Middle frontal gyrus (tissue), 1 donor: ENCODE measurements around the gene CHD9NB.
A peak's percentile ranks its signal among the peaks of the same experiment; 100 is the strongest.
"Not testable (repeated sequence)": the region's sequence is repeated elsewhere in the genome, so short reads cannot be mapped to it uniquely, and the experiment has no call there.

ENCODE experiments used
- DNase-seq: peaks from one replicate; pipeline ENCODE4 v3.0.0-alpha.2; 2015; ENCODE audit warnings: low spot score; ENCODE audit errors: extremely low spot score

CHD9NB gene

DNA sequence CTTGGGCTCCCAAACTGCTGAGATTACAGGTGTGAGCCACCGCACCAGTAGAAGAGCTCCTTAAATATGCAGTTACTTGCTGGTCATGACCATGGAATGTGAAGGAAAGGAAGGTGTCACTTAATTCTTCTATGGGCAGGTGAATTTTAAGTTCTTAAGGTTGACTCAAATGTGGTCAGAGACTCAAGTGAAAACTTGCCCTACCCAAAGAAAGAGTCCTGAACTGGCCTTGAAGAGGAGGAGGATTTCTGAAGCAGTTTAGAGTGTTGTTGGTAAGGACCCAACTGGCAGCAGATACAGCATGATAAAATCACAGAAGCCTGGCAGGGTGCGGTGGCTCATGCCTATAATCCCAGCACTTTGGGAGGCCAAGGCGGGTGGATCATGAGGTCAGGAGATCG, 31.4 kb upstream of the CHD9NB start:
- DNase-seq = no peak

DNA sequence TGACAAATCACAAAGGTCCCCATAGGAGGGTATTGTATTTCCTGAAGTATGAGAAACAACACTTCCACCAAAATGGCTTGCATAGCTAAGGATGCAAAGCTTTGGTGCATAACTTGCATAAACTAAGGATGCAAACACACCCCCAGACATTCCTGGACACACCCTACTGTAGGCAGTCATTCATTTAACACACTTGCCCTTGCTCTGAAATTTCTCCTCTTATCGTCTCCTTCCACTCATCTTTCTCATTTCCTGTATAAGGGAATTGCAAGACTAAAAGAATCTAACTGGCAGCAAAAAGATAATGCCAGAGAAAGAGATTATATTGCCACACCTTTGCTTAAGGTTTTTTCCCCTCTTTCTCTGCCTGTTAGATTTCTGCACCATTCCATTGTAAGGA, 30.4 kb upstream of the CHD9NB start:
- no peak for DNase-seq

DNA sequence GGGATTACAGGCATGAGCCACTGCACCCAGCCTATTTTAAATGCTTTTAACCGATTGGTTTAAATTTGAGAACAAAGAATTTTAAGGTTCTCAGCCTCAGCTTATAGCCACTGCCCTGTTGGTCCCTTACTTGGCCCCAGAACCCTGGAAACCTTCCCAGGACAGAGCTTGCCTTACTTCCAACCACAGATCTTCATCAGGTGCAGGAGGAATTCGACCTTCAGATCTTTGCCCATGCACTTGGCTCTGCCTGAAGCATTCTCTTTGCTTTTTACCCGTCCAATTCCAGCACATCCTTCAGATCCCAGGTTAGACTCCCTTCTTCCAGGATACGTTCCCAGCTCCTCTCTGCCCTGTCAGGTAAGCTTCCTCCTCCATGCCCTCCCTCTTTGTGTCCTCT, 29.8 kb upstream of the CHD9NB start:
- DNase-seq = no peak

DNA sequence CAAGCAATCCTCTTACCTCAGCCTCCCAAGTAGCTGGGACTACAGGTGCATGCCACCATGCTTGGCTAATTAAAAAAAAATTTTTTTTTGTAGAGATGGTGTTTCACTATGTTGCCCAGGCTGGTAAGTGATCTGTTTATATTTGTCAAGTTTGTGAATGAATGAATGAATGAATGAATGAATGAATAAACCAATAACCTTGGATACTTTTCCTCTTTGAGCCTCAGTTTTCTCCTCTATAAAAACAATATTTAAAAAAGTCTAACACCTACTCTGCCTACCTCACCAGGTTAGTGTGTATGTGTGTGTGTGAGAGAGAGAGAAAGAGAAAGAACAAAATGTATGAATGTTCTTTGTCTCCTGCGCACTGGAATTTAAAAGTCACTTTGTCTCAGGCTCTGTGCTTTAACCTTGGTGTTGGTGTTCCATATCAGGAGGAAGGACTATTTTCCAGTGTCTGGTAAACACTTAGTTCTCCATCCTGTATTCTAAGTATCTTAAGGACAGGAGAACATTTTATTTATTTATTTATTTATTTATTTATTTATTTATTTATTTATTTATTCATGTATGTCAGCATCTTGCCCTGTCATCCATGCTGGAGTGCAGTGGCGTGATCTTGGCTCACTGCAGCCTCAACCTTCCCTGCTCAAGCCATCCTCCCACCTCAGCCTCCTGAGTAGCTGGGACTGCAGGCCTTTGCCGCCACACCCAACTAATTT, 29.1 kb upstream of the CHD9NB start:
- DNase-seq = no peak

DNA sequence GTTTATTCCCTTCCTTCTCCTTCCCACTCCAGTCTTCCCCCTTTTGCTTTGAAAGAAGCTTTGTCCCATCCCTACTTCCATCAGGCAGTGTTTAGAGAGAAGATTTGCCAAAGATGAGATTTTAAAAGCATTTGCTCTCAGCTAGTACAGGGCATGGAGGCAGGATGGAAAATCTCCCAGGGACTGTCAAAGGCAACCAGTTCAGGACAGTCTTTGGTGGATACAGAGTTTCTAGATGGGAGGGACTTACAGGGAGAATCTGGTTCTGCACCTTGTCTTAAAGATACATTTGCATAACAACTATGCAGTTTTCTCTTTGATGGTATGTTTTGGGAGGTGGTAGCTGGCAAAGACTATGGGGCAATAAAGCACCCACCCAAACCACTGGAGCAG, 28.3 kb upstream of the CHD9NB start:
- no peak for DNase-seq

DNA sequence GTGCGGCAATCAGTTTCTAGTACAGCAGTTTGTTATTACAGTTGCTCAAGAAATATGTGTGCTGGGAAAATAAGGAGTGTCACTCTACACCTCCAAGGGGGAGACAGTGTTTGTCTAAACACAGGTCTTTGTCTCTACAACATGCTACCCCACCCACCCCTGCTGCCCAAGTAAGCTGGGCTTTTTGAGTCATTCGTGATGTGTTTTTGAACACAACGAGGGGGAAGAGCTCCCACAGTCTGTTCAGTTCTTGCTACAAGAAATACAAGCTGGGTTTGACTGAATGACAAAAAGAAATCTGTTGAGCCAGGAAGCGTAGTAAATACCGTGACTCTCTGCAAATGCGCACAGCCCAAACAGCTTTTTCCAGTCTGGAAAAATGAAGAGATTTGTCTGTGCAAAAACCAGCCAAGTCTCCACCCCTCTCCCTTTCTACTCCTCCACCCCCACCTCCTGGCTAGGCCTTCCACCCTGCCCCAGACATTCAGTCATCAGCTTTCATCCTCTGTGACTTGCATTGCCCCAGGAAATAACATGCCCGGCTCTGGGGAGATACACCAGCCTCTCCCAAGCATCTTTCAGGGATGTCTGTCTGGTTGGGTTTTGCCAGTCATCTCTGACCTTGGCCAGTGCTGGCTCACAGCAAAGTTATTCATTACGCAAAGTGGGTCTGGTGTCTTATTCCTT, 27.8 kb upstream of the CHD9NB start:
- peak; percentile 24 for DNase-seq

DNA sequence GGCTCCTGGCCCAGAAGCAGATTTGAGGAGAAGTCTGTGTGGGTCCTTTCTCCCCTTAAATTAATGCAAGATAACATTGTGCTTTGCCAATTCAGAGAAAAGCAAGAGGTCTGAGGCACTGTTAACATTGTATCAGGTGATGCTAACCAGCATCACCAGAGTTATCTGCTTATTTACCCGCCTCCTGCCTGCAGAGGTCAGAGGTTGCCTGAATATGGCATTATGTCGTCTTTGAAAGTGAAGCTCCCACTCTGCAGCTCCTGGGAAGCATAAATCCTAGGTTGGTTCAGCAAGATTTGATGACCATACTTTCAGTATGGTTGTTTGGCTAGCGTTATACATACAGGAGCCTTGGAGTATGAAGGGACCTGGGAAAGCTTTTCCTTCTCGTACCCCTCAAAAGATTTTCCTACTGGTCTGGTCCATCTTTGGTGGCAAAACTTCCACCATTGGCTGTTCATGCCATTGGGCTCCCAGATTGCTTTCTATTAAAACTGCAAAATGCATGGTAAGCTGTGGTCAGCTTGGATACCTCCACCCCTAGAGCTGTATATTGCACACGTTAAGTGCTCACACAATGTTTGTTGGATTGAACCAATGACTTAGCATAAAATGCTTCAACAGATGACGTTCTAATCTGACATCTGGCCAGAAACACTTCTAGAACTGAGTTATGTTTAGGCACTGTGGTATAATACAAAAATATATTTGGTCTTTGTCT, 26.2 kb upstream of the CHD9NB start:
- no peak for DNase-seq

DNA sequence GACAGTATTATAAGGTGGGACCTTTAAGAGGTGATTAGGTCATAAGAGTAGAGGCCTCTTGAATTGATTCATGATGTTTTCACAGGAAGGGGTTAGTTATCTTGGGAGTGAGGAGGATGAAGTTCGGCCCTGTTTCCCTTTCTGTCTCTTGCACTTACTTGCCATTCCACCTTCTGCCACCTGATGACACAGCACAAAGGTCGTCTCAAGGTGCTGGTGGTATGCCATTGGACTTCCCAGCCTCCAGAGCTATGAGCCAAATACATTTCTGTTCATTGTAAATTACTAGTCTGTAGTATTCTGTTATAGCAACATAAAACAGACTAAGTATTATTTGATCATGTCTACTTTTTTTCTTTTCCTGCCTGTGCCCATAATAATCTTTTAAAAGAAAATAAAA, 25.6 kb upstream of the CHD9NB start:
- DNase-seq = no peak

DNA sequence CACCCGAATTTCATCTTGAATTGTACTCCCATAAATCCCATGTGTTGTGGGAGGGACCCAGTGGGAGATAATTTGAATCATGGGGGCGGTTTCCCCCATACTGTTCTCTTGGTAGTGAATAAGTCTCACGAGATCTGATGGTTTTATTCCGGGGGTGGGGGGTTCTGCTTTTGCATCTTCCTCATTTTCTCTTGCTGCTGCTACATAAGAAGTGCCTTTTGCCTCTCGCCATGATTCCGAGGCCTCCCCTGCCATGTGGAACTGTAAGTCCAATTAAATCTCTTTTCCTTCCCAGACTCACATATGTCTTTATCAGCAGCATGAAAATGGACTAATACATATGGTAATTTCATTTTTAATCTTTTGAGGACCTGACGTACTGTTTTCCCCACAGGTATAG, 22.8 kb upstream of the CHD9NB start:
- not testable (repeated sequence) for DNase-seq

DNA sequence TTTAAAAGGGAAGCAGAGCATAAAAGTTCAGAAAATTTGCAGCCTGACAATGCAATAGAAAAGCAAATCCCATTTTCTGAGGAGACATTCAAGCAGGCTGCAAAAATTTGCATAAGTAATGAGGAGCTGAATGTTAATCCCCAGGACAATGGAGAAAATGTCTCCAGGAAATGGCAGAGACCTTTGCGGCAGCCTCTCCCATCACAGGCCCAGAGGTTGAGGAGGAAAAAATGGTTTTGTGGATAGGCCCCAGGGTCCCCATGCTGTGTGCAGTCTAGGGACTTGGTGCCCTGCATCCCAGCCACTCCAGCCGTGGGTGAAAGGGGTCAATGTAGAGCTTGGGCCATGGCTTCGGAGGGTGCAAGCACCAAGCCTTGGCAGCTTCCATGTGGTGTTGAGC, 21.6 kb upstream of the CHD9NB start:
- not testable (repeated sequence) for DNase-seq

DNA sequence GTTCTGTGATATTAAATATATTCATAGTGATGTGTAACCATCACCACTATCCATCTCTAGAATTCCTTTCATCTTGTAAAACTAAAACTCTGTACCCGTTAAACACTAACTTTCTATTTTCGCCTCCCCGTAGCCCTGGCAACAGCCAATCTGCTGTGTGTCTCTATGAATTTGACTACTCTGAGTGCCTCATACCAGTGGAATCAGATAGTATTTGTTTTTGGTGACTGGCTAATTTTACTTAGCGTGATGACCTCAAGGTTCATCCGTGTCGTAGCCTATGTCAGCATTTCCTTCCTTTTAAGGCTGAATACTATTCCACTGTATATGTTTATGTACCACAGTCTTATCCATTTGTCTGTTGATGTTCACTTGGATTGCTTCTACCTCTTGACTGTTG, 20.3 kb upstream of the CHD9NB start:
- DNase-seq = no peak

DNA sequence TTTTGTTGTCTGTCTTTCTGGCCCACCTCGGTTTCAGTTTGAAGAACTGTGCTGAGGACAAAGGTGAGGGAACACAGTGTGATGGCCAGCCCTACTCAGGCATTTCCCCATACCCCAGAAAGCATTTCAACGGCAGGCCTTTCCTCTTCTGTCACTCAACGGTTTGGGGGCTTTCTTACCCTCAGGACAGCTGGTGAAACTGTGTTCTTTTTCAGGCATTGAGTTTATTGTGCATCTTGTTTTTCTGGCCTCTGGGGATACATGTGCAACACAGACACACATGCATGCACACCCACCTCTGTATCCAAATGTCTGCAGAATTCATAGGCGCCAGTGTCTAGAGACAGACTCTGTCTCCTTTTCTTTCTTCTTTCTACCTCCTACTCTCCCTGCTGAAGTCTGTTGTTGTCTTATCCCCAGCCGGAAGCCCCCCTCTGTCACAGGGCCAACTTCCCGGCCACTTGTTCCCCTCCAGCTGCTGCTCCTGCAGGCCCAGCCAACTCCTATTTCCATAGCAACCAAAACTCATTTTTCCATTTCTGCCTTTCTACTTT, 19.1 kb upstream of the CHD9NB start:
- DNase-seq = peak; percentile 36

DNA sequence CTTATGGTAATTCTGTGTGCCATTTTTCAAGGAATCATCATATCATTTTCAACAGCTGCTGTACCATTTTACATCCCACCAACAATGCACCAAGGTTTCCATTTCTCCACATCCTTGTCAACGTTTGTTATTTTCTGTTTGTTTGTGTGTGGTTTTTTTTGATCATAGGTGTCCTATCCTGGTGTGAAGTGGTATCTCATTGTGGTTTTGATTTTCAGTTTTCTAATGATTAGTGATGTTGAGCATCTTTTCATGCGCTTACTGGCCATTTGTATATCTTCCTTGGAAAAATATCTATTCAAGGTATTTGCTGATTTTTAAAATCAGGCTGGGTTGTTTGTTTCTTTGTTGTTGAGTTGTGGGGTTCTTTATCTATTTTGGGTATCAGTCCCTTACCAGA, 17.1 kb upstream of the CHD9NB start:
- DNase-seq = no peak

DNA sequence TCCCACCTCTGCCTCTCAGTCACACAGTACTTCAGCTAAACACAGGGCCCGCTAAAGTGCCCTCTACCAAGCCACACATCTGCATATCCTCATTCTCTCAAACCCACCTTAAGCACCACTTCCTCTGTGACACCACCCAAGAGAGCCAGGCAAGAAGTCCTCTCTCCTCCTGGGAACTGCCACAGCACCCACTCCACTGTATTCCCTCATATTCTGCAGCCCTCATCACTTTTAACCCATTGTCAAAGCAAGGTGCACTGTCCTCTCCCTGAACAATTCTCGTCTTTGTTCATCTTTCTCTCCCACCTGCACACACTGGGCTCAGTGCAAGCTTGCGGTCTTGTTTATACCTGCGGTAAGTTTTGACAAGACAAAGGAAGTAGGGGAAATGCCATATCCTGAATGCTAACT, 15.7 kb upstream of the CHD9NB start:
- DNase-seq = no peak

DNA sequence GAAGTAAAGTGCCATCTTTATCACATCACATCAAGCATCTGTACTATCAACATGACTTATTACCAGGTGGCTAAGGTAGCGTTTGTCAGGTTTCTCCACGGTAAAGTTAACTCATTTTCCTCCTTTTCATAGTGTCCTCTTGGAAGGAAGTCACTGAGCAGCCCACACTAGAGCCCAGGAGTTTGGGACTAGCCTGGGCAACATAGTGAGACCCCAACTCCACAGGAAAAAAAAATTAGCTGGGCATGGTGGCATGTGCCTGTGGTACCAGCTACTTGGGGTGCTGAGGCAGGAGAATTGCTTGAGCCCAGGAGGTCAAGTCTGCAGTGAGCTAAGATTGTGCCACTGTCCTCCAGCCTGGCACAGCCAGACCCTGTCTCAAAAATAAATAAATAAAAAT, 15.0 kb upstream of the CHD9NB start:
- no peak for DNase-seq

DNA sequence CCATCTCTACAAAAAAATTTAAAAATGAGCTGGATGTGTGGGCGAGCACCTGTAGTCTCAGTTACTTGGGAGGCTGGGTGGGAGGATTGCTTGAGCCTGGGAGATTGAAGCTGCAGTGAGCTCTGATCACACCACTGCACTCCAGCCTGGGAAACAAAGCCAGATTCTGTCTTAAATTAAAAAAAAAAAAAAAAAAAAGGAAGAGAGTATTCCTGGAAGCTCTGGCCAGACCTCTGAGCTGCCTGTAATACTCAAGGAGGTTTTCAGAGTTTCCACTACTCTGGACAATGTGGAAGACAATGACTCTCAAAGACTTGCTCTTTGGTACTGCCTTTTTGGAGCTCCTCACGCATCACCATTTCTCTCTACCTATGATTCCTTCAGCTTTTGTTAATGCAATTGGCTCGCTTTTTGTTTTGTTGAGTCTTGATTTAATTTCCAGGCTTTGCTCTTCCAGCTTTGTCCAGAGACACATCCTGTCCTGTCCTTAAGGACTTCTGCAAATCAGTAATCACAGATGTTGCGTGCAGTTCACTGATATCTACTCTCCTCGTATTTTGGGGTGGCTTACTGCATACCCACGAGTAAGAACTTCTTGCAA, 12.9 kb upstream of the CHD9NB start:
- DNase-seq = no peak

DNA sequence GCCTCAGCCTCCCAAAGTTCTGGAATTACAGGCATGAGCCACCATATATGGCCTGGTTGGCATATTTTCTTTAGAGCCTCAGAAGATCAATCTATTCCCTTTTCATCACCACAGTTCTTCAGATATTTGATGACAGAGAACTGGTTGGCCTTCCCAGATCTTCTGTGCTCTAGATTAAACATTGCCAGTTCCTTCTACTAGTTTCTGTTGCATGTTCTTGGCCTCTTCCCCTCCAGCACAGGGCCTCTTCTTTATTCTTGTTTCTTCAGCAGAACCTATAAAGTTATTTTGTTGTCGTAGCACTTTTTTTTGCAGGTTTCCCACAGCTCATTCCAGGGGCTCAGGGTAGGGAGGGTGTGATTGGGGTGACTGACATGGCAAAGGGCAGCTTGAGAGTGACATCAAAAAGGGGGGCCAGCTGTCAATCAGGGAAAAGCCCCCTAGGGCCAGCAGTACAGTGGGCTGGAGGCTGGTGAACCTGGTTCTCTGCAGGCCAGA, 11.4 kb upstream of the CHD9NB start:
- DNase-seq = no peak

DNA sequence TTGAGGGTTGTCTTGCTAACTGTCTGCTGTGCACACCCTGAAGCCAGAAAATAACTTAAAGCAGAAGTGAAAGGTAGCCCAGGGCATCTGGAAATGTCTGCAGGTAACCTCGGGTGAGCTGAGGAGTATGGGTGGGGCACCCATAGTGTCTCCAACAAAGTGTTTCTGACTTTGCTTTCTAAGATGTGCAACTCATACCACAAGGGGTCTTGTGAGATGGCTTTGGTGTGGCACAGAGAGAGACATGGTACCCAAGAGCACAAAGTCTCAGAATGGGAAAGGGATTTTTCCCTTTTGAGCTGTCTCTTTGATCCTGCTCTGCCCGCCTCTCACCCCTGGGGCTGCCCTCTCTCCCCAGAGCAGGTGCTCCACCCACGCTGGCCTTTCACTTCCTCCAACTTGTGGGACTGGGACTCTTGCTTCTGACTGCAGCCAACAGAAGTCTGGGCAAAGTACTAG, 9.0 kb upstream of the CHD9NB start:
- no peak for DNase-seq

DNA sequence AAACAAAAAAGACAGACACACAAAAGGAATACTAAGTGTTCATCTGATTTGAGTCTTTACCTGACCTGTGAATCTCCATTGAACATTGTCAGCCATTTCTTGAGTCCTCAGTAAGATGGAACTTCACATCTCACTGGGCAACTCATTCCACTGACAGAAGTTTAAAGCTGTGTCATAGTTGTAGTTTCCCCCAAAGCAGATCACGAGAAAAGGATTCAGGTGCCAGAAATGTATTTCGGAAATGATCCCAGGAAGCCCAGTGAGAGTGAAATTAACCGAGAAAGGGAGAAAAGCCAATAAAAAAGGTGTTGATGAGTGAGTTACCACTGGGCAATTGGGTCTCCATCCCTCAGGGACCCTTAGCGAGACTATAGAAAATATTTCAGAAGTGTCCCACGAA, 8.6 kb upstream of the CHD9NB start:
- DNase-seq = no peak

DNA sequence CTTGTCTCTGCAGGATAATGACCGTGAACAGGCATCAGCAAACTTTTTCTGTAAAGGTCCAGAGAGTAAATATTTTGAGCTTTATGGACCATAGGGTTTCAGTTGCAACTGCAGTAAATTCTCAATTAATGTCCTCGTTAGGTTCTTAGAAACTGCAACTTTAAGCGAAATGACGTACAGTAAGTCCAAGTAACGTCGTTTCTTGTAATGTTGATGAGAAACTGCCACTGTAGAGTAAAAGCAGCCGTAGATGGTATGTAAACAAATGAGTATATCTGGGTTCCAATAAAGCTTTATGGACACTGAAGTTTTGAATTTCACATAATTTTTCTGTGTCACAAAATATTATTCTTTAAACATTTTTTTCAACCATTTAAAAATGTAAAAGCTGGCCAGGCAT, 7.0 kb upstream of the CHD9NB start:
- DNase-seq = no peak

DNA sequence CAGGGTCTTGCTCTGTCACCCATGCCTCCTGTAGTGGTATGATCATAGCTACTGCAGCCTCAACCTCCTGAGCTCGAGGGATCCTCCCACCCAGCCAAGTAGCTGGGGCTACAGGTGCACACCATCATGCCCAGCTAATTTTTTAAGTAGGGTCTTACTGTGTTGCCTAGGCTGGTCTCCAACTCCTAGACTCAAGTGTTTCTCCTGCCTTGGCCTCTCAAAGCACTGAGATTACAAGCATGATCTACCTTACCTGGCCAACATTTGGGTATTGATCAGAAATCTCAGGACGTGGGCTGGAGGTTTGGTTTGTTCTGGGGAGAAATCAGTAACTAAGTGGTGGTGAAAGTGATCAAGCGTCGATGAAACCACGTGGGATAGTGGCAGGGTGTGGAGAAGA, 6.2 kb upstream of the CHD9NB start:
- no peak for DNase-seq

DNA sequence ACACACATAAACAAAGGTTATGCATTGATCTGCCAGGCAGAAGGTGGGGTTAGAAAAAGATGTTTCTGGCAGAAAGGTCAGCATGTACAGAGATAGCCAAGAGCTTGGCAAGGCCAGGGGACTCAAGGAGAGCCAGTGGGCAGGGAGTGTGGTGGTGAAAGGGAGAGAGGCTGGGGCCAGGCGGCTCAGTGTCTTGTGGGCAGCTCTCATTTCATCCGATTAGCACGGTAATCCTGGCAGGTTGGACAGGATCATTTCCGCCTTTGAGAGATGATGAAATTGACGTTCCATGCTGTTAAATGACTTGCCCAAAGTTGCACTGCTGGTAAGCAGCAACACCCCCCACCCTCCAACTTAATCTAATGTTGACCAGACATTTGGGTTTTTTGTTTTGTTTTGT, 5.7 kb upstream of the CHD9NB start:
- DNase-seq = no peak
